Iris pigment epithelial cell (primary cell): Measurements from ENCODE around the gene CCDC106.

ENCODE experiments used
- DNase-seq: peaks from one replicate; pipeline ENCODE4 v3.0.0-alpha.2; 2011; ENCODE audit warnings: low read depth

Gene CCDC106

GRCh38 chr19:55613930-55614710, 33.9 kb upstream of the CCDC106 start:
- no peak for DNase-seq

- DNase-seq = no peak
Measured at GRCh38 chr19:55614711-55615542, 33.1 kb upstream of the CCDC106 start.

GRCh38 chr19:55615543-55616394, 32.2 kb upstream of the CCDC106 start:
- no peak for DNase-seq

- DNase-seq = no peak
Measured at GRCh38 chr19:55616395-55616875, 31.6 kb upstream of the CCDC106 start.

- no peak for DNase-seq
Measured at GRCh38 chr19:55617426-55617825, 30.6 kb upstream of the CCDC106 start.

- DNase-seq = no peak
Measured at GRCh38 chr19:55618426-55618825, 29.6 kb upstream of the CCDC106 start.

- DNase-seq = peak; percentile 65
Measured at GRCh38 chr19:55619286-55619685, 28.7 kb upstream of the CCDC106 start.

GRCh38 chr19:55620410-55621204, 27.4 kb upstream of the CCDC106 start:
- peak; percentile 41 for DNase-seq

- no peak for DNase-seq
Measured at GRCh38 chr19:55621205-55621672, 26.8 kb upstream of the CCDC106 start.

- no peak for DNase-seq
Measured at GRCh38 chr19:55621673-55622231, 26.3 kb upstream of the CCDC106 start.

GRCh38 chr19:55622242-55622969, 25.6 kb upstream of the CCDC106 start:
- no peak for DNase-seq

GRCh38 chr19:55623130-55623529, 24.9 kb upstream of the CCDC106 start:
- no peak for DNase-seq

GRCh38 chr19:55623561-55623960, 24.5 kb upstream of the CCDC106 start:
- DNase-seq = no peak

- DNase-seq = peak; percentile 85
Measured at GRCh38 chr19:55624109-55625003, 23.7 kb upstream of the CCDC106 start, which contains the start of gene ZNF784. Gene ZNF784 (minus strand): TSS chr19:55624566. CDS start chr19:55624561, 5 bp downstream.

GRCh38 chr19:55625004-55625326, 23.0 kb upstream of the CCDC106 start:
- DNase-seq = no peak

- no peak for DNase-seq
Measured at GRCh38 chr19:55626350-55626749, 21.7 kb upstream of the CCDC106 start.

- DNase-seq = peak; percentile 95
Measured at GRCh38 chr19:55632463-55632834, 15.6 kb upstream of the CCDC106 start.

GRCh38 chr19:55633861-55634260, 14.2 kb upstream of the CCDC106 start:
- DNase-seq = no peak

- no peak for DNase-seq
Measured at GRCh38 chr19:55635334-55635717, 12.7 kb upstream of the CCDC106 start.
